ENCODE measurements around the gene AR.

AR gene

GRCh38 chrX:67536564-67536963 is 7.3 kb upstream of the AR start:
- no peak overlapping the region for H2AFZ ChIP-seq (ENCODE audit: low read length)
- H3K4me2 ChIP-seq (ENCODE audit: low read depth, low read length): no peak overlapping the region
- no peak for DNase-seq
- no peak overlapping the region for H3K4me3 ChIP-seq (ENCODE audit: low read length)
- no peaks in the 10 kb centered on the region for H3K27me3 ChIP-seq (replicated peaks; ENCODE audit: insufficient read depth, low read length)
- H4K20me1 ChIP-seq (ENCODE audit: insufficient read depth, low read length): no peaks in the 10 kb centered on the region
- TF ChIP-seq CTCF (IDR thresholded peaks at IDR 0.05; ENCODE audit: low read length) (no peak), EZH2phosphoT487 (IDR thresholded peaks at IDR 0.05; ENCODE audit: low read length) (no peak), EZH2 (optimal IDR thresholded peaks at IDR 0.05; ENCODE audit: low read depth, low read length) (no peak)
- no peaks in the 10 kb centered on the region for H3K4me1 ChIP-seq (ENCODE audit: low read length)
- no peaks in the 10 kb centered on the region for H3F3A ChIP-seq (ENCODE audit: insufficient read depth, low read length)
- H3K9me2 ChIP-seq (replicated peaks; ENCODE audit: insufficient read depth, low read length): no peaks in the 10 kb centered on the region
- H3K79me2 ChIP-seq (ENCODE audit: low read length): no peaks in the 10 kb centered on the region
- H3K36me3 ChIP-seq (replicated peaks; ENCODE audit: insufficient read depth, low read length): no peaks in the 10 kb centered on the region
- H3K9ac ChIP-seq (ENCODE audit: low read length): no peak overlapping the region
- no peak overlapping the region for H3K27ac ChIP-seq (ENCODE audit: low read length)
- H3K9me3 ChIP-seq (replicated peaks; ENCODE audit: insufficient read depth, low read length): no peaks in the 10 kb centered on the region

- H3K9me2 ChIP-seq (replicated peaks; ENCODE audit: insufficient read depth, low read length): no peaks in the 10 kb centered on the region
- H3K36me3 ChIP-seq (replicated peaks; ENCODE audit: insufficient read depth, low read length): no peaks in the 10 kb centered on the region
- DNase-seq: no peak
- H3K4me3 ChIP-seq (ENCODE audit: low read length): no peak overlapping the region
- H3K27me3 ChIP-seq (replicated peaks; ENCODE audit: insufficient read depth, low read length): no peaks in the 10 kb centered on the region
- TF ChIP-seq CTCF (IDR thresholded peaks at IDR 0.05; ENCODE audit: low read length): no peak
- TF ChIP-seq EZH2phosphoT487 (IDR thresholded peaks at IDR 0.05; ENCODE audit: low read length): no peak
- TF ChIP-seq EZH2 (optimal IDR thresholded peaks at IDR 0.05; ENCODE audit: low read depth, low read length): no peak
- H3K9ac ChIP-seq (ENCODE audit: low read length): no peak overlapping the region
- H3F3A ChIP-seq (ENCODE audit: insufficient read depth, low read length): no peaks in the 10 kb centered on the region
- H3K4me2 ChIP-seq (ENCODE audit: low read depth, low read length): no peak overlapping the region
- H3K9me3 ChIP-seq (replicated peaks; ENCODE audit: insufficient read depth, low read length): no peaks in the 10 kb centered on the region
- no peak overlapping the region for H2AFZ ChIP-seq (ENCODE audit: low read length)
- H3K79me2 ChIP-seq (ENCODE audit: low read length): no peaks in the 10 kb centered on the region
- no peak overlapping the region for H3K27ac ChIP-seq (ENCODE audit: low read length)
- no peaks in the 10 kb centered on the region for H3K4me1 ChIP-seq (ENCODE audit: low read length)
- H4K20me1 ChIP-seq (ENCODE audit: insufficient read depth, low read length): no peaks in the 10 kb centered on the region
These were observed 5.4 kb upstream of the AR start for GRCh38 chrX:67538383-67538782.

DNA sequence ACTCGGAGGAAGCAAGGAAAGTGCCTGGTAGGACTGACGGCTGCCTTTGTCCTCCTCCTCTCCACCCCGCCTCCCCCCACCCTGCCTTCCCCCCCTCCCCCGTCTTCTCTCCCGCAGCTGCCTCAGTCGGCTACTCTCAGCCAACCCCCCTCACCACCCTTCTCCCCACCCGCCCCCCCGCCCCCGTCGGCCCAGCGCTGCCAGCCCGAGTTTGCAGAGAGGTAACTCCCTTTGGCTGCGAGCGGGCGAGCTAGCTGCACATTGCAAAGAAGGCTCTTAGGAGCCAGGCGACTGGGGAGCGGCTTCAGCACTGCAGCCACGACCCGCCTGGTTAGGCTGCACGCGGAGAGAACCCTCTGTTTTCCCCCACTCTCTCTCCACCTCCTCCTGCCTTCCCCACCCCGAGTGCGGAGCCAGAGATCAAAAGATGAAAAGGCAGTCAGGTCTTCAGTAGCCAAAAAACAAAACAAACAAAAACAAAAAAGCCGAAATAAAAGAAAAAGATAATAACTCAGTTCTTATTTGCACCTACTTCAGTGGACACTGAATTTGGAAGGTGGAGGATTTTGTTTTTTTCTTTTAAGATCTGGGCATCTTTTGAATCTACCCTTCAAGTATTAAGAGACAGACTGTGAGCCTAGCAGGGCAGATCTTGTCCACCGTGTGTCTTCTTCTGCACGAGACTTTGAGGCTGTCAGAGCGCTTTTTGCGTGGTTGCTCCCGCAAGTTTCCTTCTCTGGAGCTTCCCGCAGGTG is 637 bp downstream of the AR start:
- no peaks in the 10 kb centered on the region for H3K4me1 ChIP-seq (ENCODE audit: low read length)
- no peaks in the 10 kb centered on the region for H3K79me2 ChIP-seq (ENCODE audit: low read length)
- no peaks in the 10 kb centered on the region for H3K9me2 ChIP-seq (replicated peaks; ENCODE audit: insufficient read depth, low read length)
- no peaks in the 10 kb centered on the region for H3F3A ChIP-seq (ENCODE audit: insufficient read depth, low read length)
- TF ChIP-seq EZH2phosphoT487 (IDR thresholded peaks at IDR 0.05; ENCODE audit: low read length): no peak
- no peak for TF ChIP-seq EZH2 (optimal IDR thresholded peaks at IDR 0.05; ENCODE audit: low read depth, low read length)
- TF ChIP-seq CTCF (IDR thresholded peaks at IDR 0.05; ENCODE audit: low read length): no peak
- no peak overlapping the region for H3K9ac ChIP-seq (ENCODE audit: low read length)
- H3K9me3 ChIP-seq (replicated peaks; ENCODE audit: insufficient read depth, low read length): no peaks in the 10 kb centered on the region
- no peak overlapping the region for H3K27ac ChIP-seq (ENCODE audit: low read length)
- H4K20me1 ChIP-seq (ENCODE audit: insufficient read depth, low read length): no peaks in the 10 kb centered on the region
- H3K27me3 ChIP-seq (replicated peaks; ENCODE audit: insufficient read depth, low read length): no peaks in the 10 kb centered on the region
- peak overlapping the region; percentile 53; the same call in 1 of the 2 replicates for H2AFZ ChIP-seq (ENCODE audit: low read length)
- H3K4me2 ChIP-seq (ENCODE audit: low read depth, low read length): peak overlapping the region; percentile 83
- no peaks in the 10 kb centered on the region for H3K36me3 ChIP-seq (replicated peaks; ENCODE audit: insufficient read depth, low read length)
- peak overlapping the region; percentile 48 for H3K4me3 ChIP-seq (ENCODE audit: low read length)
- DNase-seq: peak; percentile 18
